Peyer's patch (tissue), 4 donors: ENCODE data around the gene RNF112.

Experiments used
- CTCF ChIP-seq, 6 experiments: fragments of 450-650 bp in 4 of 6; fragments of 200-600 bp in 2 of 6; sonication (generic) in 1 of 6; IDR thresholded peaks; one replicate each; pipeline ENCODE4 v1.5.1; 2017 to 2019; ENCODE audit warnings: antibody characterized with exemption in 6 of 6, mild to moderate bottlenecking in 3 of 6, moderate library complexity in 1 of 6
- POLR2A ChIP-seq, 2 donors: fragments of 450-650 bp; IDR thresholded peaks; one replicate each; pipeline ENCODE4 v1.5.1; 2017; ENCODE audit warnings: antibody characterized with exemption in 2 of 2, mild to moderate bottlenecking in 2 of 2, moderate library complexity in 2 of 2

GRCh38 chr17:19383681-19384470 lies 27.2 kb upstream of the RNF112 start:
- no peak for TF ChIP-seq CTCF (IDR thresholded peaks at IDR 0.05)
- no peak for TF ChIP-seq POLR2A (IDR thresholded peaks at IDR 0.05)
